ENCODE measurements around the gene PCCB.

DNA sequence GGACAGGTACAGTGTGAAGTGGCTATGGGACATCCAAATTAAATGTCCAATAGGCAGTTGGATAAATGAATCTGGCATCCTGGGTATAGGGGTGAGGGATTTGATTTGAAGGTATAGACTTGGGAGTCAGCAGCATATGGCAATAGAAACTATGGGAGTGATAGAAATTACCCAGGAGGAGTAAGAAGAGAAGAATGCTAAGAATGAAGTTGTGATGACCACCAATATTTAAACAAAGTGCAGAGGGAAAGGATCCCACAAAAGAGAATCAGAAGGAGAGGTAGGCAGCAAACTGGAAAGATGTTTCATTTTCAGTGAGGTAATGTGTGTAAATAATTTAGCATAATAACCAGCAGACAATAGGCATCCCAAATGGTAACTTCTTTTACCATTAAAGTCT is 40.2 kb upstream of the PCCB start:
- TF ChIP-seq, protein P1, sequence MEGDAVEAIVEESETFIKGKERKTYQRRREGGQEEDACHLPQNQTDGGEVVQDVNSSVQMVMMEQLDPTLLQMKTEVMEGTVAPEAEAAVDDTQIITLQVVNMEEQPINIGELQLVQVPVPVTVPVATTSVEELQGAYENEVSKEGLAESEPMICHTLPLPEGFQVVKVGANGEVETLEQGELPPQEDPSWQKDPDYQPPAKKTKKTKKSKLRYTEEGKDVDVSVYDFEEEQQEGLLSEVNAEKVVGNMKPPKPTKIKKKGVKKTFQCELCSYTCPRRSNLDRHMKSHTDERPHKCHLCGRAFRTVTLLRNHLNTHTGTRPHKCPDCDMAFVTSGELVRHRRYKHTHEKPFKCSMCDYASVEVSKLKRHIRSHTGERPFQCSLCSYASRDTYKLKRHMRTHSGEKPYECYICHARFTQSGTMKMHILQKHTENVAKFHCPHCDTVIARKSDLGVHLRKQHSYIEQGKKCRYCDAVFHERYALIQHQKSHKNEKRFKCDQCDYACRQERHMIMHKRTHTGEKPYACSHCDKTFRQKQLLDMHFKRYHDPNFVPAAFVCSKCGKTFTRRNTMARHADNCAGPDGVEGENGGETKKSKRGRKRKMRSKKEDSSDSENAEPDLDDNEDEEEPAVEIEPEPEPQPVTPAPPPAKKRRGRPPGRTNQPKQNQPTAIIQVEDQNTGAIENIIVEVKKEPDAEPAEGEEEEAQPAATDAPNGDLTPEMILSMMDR (IDR thresholded peaks at IDR 0.05), result no peak
- TF ChIP-seq ZFX (IDR thresholded peaks at IDR 0.05; ENCODE audit: borderline replicate concordance), result no peak

Measured in 22Rv1 (cell line).